GM21360 (cell line): ENCODE measurements around the gene TERB1.

Experiments used
- ATAC-seq: cut with Tn5 transposase; IDR thresholded peaks from one replicate; pipeline ENCODE4 v1.9.1; 2021; ENCODE audit warnings: mild to moderate bottlenecking, moderate library complexity; ENCODE audit not compliant: unreplicated experiment

The TERB1 gene

GRCh38 chr16:66706506-66706880, 94.9 kb downstream of the TERB1 start:
- no peak for ATAC-seq

- no peak for ATAC-seq
These were observed 95.4 kb downstream of the TERB1 start for GRCh38 chr16:66705790-66706505.
